Midbrain (tissue), 1 donor: ENCODE data around the gene SPSB4.
"Not testable (repeated sequence)": the region's sequence is repeated elsewhere in the genome, so short reads cannot be mapped to it uniquely, and the experiment has no call there.

Experiments
- DNase-seq: peaks from one replicate; lab custom pipeline; 2025; lab: John Stamatoyannopoulos, UW

The SPSB4 gene

GRCh38 chr3:141095546-141095937 is 44.4 kb downstream of the SPSB4 start:
- no peak for DNase-seq

- DNase-seq, result no peak
Measured at GRCh38 chr3:141096164-141096563, 45.0 kb downstream of the SPSB4 start.

- no peak for DNase-seq
Measured at GRCh38 chr3:141096981-141097380, 45.8 kb downstream of the SPSB4 start.

GRCh38 chr3:141100112-141100511 is 49.0 kb downstream of the SPSB4 start:
- DNase-seq, result no peak

- no peak for DNase-seq
Measured at GRCh38 chr3:141100531-141101320, 49.6 kb downstream of the SPSB4 start.

GRCh38 chr3:141102372-141102771 is 51.2 kb downstream of the SPSB4 start:
- no peak for DNase-seq

GRCh38 chr3:141103067-141103466 is 51.9 kb downstream of the SPSB4 start:
- DNase-seq, result no peak

GRCh38 chr3:141103503-141103902 is 52.4 kb downstream of the SPSB4 start:
- DNase-seq, result no peak

- DNase-seq, result no peak
Measured at GRCh38 chr3:141104151-141104821, 53.1 kb downstream of the SPSB4 start.

GRCh38 chr3:141105828-141106628 is 54.9 kb downstream of the SPSB4 start:
- DNase-seq, result peak; percentile 72

GRCh38 chr3:141106842-141107241 is 55.7 kb downstream of the SPSB4 start:
- no peak for DNase-seq

GRCh38 chr3:141108039-141108438 is 56.9 kb downstream of the SPSB4 start:
- DNase-seq, result no peak

GRCh38 chr3:141109751-141110150 is 58.6 kb downstream of the SPSB4 start:
- no peak for DNase-seq

GRCh38 chr3:141110322-141110721 is 59.2 kb downstream of the SPSB4 start:
- DNase-seq, result no peak

GRCh38 chr3:141111364-141112155 is 60.4 kb downstream of the SPSB4 start:
- DNase-seq, result no peak

- no peak for DNase-seq
Measured at GRCh38 chr3:141112686-141113297, 61.6 kb downstream of the SPSB4 start.

GRCh38 chr3:141113680-141114079 is 62.5 kb downstream of the SPSB4 start:
- DNase-seq, result not testable (repeated sequence)

GRCh38 chr3:141114179-141114745 is 63.1 kb downstream of the SPSB4 start:
- no peak for DNase-seq

- DNase-seq, result no peak
Measured at GRCh38 chr3:141114816-141115460, 63.8 kb downstream of the SPSB4 start.

- DNase-seq, result no peak
Measured at GRCh38 chr3:141115789-141116541, 64.8 kb downstream of the SPSB4 start.
